NCI-H345 treated with DMSO at 0.1 percent for 48 hours (cell line): Measurements from ENCODE around the gene CRTC2.
A peak's percentile ranks its signal among the peaks of the same experiment; 100 is the strongest.

ENCODE experiments used
- DNase-seq: peaks from one replicate; lab custom pipeline; 2025; ENCODE audit not compliant: unreplicated experiment; lab: John Stamatoyannopoulos, UW

Gene CRTC2

GRCh38 chr1:153973525-153973924 lies 15.1 kb upstream of the CRTC2 start:
- DNase-seq: no peak

GRCh38 chr1:153973071-153973470 lies 14.7 kb upstream of the CRTC2 start:
- DNase-seq: no peak

- DNase-seq: no peak
Observed at GRCh38 chr1:153970346-153970745, 11.9 kb upstream of the CRTC2 start.

- DNase-seq: no peak
Observed at GRCh38 chr1:153968972-153969371, 10.6 kb upstream of the CRTC2 start.

- no peak for DNase-seq
Observed at GRCh38 chr1:153968408-153968807, 10.0 kb upstream of the CRTC2 start.

GRCh38 chr1:153968000-153968363 lies 9.6 kb upstream of the CRTC2 start:
- no peak for DNase-seq

GRCh38 chr1:153967107-153967999 lies 8.9 kb upstream of the CRTC2 start, which contains the start of gene CREB3L4:
Gene CREB3L4, plus strand, starts transcription at chr1:153967902. Its CDS starts 624 bp downstream, at chr1:153968526.
- DNase-seq: peak; percentile 100

GRCh38 chr1:153963850-153964331 lies 5.5 kb upstream of the CRTC2 start:
- DNase-seq: peak; percentile 78

- peak; percentile 99 for DNase-seq
Observed at GRCh38 chr1:153963030-153963849, 4.8 kb upstream of the CRTC2 start, which contains the start of gene SLC39A1. Gene SLC39A1, minus strand, starts transcription at chr1:153963537. Its CDS starts 822 bp downstream, at chr1:153962715.

- no peak for DNase-seq
Observed at GRCh38 chr1:153962088-153963029, 3.9 kb upstream of the CRTC2 start.

GRCh38 chr1:153961421-153961820 lies 3.0 kb upstream of the CRTC2 start:
- no peak for DNase-seq

GRCh38 chr1:153960206-153960605 lies 1.8 kb upstream of the CRTC2 start:
- DNase-seq: no peak

- DNase-seq: no peak
Observed at GRCh38 chr1:153959454-153959853, 1.0 kb upstream of the CRTC2 start.

- no peak for DNase-seq
Observed at GRCh38 chr1:153958961-153959260, 499 bp upstream of the CRTC2 start.

GRCh38 chr1:153957744-153958110 lies 685 bp downstream of the CRTC2 start:
- DNase-seq: no peak

GRCh38 chr1:153956997-153957715 lies 1.3 kb downstream of the CRTC2 start:
- no peak for DNase-seq

GRCh38 chr1:153954826-153955225 lies 3.6 kb downstream of the CRTC2 start:
- no peak for DNase-seq

- DNase-seq: no peak
Observed at GRCh38 chr1:153953859-153954365, 4.5 kb downstream of the CRTC2 start.

- no peak for DNase-seq
Observed at GRCh38 chr1:153951801-153952200, 6.6 kb downstream of the CRTC2 start.

GRCh38 chr1:153951183-153951582 lies 7.2 kb downstream of the CRTC2 start:
- no peak for DNase-seq
